GM21526 (cell line): Measurements from ENCODE around the gene FAAH2.
A peak's percentile ranks its signal among the peaks of the same experiment; 100 is the strongest.
"Not testable (repeated sequence)": the region's sequence is repeated elsewhere in the genome, so short reads cannot be mapped to it uniquely, and the experiment has no call there.

Experiments used
- ATAC-seq: cut with Tn5 transposase; IDR thresholded peaks from one replicate; pipeline ENCODE4 v1.9.1; 2021; ENCODE audit warnings: moderate library complexity; ENCODE audit not compliant: unreplicated experiment, low FRiP score

The FAAH2 gene

DNA sequence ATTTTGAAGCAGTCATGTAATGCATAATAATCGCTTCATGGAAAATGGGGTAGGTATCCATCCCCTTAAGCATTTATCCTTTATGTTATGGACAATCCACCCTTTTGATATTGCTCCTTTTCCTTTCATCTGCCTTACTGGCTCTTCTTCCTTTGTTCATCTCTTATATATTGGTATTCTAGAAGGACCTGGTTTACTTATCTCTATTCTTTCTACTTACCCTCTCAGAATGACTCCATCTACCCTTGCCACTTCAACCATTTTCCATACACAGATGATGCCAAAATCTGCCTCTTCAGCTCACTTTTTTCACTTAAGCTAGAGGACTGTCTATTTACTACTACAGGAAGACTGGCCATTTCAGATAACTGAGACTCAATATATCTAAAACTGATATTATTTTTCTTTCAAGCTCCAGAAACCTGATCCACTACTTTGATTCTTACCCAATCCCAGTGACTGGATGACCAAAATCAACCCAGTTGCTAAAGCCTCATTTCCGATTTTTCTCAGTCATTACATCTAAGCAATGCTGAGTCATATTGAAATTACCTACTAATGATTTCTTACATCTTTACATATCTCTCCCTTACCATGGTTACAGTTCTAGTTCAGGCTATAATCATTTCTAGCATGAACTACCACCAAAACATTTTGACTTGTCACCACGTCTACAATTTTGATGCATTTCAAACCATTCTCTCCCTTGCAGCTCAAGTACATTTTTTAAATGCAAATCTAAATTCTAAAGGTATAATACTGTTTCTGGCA, 93.7 kb downstream of the FAAH2 start:
- ATAC-seq, result peak; percentile 78

DNA sequence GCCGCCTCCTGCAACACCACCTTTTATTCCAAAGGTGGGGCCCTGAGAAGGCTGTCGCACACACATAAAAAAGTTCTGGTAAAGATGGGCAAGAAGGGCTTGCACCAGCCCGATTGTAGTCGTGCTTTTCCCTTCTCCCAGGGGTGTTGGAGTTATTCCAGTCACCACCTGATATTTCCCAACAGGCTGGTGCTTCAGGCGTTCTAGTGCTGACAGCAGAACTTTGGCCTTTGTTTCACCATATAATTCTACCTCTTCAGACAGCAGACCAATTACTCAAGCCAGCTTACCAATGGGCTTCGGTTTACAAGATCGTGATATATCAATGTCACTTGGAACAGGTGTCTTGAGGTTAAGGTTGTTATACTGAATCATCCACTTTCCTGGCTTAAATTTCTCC, 107.7 kb downstream of the FAAH2 start:
- ATAC-seq, result not testable (repeated sequence)

DNA sequence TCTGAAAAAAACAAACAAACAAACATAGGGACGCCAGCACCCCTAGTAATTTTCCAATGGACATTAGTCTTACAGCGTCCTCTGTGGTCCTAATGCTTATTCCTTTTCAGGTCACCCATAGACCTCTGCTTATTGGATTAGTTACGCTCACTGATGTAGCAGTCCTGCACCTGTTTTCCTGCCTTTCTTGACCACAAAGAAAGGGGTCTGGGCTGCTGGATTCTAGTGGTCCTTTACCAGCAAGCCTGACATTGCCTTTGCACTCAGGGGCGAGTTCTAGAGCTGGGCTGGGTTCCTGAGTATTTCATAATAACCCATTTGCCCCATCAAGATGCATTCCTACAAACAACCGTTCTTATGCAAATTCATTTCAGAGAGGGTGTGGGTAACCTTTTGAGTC, 116.7 kb downstream of the FAAH2 start:
- ATAC-seq, result not testable (repeated sequence)

DNA sequence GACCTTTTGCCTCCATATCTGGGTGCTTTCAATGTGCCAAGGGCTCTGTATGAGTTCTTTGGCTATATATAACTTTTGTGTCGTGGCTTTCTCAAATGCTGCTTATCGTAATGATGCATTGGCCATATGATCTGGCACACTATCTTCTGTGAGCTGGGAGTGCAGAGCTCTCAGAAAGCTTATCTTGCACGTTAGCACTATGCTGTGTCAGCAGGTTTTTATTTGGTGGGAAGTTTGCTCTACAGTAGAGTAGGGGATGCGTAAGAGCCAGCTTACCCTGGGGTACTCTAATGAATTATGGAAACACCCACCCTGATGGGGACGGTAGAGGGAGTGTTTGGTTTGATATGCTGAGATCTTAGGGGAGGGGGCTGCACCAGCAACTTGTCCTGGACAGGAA, 119.6 kb downstream of the FAAH2 start:
- ATAC-seq, result no peak

DNA sequence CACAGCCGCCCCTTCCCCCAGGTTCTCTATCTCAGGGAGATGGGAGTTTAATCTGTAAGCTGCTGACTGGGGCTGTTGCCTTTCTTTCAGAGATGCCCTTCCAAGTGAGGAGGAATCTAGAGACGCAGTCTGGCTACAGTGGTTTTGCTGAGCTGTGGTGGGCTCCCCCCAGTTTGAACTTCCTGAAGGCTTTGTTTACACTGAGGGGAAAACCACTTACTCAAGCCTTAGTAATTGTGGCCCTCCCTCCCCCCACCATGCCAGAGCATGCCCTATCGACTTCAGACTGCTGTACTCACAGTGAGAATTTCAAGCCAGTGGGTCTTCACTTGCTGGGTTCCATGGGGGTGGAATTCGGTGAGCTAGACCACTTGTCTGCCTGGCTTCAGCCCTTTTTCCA, 131.3 kb downstream of the FAAH2 start:
- no peak for ATAC-seq

DNA sequence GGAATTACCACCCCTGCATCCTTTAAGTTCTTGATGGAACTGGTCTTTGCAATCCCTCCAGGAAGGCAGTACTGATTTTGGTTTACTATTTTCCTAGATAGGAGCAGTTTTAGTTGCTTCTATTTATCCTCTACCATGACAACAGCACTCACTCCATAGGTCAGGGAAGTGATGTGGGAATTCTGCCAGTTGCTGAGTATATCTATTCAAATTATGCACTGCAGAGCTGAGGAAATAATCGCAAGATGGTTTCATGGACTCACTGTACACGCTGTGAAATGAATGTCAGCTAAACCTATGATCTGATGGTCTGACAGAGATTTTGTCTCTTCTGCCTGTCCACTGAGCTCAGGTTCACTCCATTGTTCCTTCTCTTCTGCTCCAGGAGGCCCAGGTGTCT, 135.8 kb downstream of the FAAH2 start:
- ATAC-seq, result no peak

DNA sequence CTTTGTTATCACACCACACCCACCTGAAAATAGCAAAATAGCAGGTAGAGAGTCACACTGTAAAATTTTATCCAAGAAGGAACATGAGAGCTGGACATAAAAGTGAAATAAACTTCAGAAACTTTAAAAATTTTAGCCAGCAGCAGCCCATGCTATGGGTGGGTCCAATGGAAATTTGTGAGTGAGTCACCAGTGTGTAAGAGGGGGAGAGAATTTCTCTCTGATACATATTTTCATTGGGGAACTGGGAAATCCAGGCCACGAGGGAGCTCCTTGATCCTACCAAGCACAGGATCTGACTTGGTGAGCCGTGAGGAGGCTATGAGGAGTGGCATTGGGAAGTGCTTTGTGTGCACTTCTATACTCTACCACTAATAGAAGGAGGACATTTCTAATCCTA, 136.3 kb downstream of the FAAH2 start:
- ATAC-seq, result no peak

DNA sequence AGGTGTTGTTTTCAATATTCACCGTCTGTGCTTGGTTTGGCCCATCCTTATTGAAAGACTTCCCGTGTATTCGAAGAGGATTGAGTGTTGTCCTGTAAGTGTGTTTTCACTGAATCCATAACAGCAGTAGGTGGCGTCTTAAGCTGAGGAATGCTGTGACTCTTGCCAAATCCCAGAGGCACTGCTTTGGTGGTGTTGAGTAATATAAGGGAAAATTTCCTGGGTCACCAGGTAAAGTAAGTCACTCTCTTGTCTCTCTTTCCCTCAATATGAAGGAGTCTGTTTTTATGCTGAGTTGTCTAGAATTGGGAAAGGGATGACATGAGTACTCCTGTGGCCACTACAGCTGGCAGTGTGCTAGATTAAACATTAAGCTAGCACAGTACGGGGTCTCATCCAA, 158.6 kb downstream of the FAAH2 start:
- ATAC-seq, result no peak

DNA sequence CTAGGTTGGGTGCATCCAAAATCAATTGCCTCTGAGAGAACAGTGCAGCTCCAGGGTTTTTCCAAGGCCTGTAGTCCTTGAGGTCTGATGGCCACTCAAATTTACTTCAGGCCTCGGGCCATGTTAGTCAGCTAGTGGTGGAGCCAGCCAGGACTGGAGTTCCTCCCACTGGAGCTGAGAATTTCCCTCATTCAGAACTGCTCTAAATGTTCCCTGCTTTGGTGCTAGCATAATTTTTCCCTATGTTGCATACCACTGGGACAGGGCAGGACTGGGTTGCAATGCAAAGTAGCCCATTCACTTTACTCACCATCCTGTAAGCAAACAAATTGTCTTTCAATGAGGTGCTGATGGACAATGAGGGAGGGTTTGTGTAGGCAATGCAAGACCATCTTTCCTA, 159.3 kb downstream of the FAAH2 start:
- no peak for ATAC-seq

DNA sequence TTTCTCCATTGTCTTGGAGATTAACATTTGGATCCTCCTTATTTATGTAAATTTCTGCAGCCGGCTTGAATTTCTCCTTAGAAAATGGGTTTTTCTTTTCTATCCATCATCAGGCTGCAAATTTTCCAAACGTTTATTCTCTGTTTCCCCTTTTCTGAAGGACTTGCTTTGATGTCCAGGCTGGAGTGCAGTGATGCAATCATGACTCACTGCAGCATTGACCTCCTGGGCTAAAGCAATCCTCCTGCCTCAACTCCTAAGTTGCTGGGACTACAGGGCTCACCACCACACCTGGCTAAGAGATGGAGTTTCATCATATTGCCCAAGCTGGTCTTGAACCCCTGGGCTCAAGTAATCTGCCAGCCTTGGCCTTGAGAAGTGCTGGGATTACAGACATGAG, 161.3 kb downstream of the FAAH2 start:
- no peak for ATAC-seq

DNA sequence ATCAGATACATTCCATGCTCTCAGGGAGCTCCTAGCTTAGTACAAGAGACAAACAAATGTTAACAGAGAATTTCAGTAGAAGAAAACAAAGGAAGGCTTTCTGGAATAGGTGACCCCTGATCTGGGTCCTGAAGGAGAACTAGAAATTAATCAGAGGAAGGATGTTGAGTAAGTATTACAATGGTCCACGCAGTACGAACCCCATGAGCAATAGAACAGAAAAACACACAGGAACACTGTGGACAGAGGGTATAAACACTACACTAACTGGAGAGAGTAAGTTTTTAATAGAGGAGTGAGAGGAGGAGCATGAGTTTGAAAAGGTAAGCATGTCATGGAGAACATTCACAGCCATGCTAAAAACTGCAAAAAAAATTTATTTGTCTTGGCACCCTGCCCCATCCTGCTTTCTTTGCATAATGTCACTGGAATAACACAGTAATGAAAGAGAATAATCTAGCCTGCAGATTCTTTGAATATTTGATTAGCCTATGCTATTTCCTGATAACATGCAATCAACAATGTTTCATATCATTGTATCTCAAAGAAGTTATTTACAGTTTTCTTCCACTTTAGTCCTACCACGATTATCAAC, 165.0 kb downstream of the FAAH2 start:
- ATAC-seq, result no peak

DNA sequence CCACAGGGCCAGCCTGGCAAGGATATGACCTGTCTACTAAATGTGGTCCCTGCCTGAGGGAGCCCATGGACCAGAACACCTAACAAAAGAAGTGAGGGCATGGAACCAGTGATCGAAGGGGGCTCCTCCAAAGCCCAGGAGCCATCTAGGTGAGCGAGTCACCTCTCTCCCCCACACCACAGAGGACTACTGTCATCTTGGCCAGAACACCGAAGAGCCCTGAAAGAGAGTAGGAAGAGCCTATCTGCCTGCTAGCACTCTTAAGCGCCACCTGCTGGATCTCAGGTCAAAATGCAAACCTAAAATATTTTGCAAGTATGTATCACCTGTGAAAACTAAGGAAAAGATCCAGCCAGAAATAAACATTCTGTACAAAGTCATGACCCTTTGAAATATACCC, 167.4 kb downstream of the FAAH2 start:
- peak; percentile 84 for ATAC-seq

DNA sequence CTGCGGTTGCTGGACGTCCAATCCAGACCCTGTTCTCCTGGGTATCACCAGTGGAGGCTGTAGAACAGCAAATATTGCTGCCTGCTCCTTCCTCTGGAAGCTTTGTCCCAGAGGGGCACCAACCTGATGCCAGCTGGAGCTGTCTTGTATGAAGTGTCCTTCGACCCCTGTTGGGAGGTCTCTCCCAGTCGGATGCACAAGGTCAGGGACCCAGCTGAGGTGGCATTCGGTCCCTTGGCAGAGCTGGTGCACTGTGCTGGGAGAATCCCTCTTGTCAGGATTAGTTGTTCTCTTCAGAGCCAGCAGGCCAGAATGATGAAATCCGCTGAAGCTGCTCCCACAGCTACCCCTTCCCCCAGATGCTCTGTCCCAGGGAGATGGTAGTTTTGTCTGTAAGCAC, 195.0 kb downstream of the FAAH2 start:
- no peak for ATAC-seq

DNA sequence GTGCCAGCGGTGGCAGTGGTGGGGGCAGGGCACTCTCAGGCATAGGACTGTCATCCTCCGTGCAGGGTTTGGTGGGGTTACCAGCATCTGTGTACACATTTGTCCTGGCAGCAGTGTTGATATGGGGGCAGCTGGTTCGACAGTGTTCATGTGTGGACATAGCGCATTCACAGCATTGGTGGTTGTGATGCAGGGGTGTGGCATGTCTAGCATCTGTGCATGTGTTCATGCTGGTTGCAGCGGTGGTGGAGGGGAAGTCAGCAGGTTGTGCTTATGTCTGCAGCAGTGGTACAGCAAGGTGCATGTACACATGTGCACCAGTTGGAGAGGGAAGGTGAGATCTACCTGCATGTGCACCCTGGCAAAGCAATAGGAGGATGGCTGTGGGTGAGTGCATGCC, 230.0 kb downstream of the FAAH2 start:
- no peak for ATAC-seq

DNA sequence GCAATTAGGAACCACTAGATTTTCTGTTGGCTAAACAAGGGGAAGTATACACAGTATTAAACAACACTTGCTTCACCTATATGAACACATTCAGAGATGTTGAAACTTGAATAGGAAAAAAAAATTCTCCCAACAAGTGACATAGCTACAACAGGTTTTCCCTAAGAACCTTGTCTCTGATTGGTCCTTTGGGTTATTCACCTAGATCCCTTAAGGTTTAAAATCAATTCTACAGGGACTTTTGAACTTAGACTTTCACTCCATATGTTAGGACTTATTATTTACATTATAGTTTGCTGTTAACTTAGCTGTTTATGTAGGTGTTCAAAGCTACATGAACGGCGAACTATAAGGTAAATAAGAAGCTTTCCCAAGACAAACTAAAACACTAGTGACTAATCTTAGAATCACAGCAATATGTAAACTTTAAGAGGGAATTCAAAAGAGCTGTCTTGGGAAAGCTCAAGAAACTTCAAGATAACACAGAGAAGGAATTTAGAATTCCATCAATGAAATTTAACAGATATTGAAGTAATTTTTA, 233.1 kb downstream of the FAAH2 start:
- ATAC-seq, result no peak

DNA sequence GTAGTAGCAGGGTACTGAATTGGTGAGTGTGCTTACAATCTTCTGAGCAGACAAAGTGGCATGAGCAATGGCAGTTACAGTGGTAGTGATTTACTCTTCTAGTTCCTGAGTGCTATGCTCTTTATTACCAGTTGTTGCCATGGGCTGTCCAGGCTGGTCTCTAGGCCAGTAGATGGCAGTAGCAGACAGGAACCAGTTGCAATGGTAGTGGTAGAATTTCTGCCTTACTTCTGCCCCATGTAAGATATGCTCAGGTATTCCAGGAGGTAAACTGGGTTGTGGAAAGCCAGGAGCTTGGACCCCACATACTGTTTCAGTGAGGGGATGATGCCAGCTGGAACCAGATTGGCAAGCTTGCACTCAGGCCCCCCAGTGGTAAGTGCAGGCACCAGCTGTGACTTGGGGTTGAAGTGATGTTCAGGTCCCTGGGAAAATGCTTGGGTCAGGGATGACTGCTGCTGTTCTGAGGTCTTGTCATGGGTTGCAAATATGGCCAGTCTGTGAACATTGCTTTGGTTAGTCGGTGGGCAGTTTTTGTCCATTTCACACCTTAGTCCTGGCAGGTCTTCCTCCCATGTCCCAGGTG, 242.3 kb downstream of the FAAH2 start:
- no peak for ATAC-seq
